Measurements from ENCODE around the gene ADAMTS2. TPM values are rescaled to one million over a fixed set of nuclear protein-coding genes. Genes with fewer than 3 reads are reported as not detected.
"Not testable (repeated sequence)": the region's sequence is repeated elsewhere in the genome, so short reads cannot be mapped to it uniquely, and the experiment has no call there.

Gene ADAMTS2
- total and polyA plus RNA-seq, 5 donors from 2014 or later: 0.03 TPM; not detected in 4

- Histone ChIP-seq H3K27ac (ENCODE audit: insufficient read depth, low read length, poor library complexity, severe bottlenecking) (no peak overlapping the region), H3K36me3 (ENCODE audit: control insufficient read depth, insufficient read depth, low read length) (no peaks in the 10 kb centered on the region), H3K27me3 (ENCODE audit: control insufficient read depth, insufficient read depth, low read length) (no peaks in the 10 kb centered on the region), H3K4me3 (ENCODE audit: low read depth, low read length) (no peak overlapping the region), H3K9me3 (ENCODE audit: control insufficient read depth in 2 of 2, low read length in 2 of 2) (no peaks in the 10 kb centered on the region), H3K4me1 (ENCODE audit: control insufficient read depth, insufficient read depth, low read length, poor library complexity, severe bottlenecking) (no peaks in the 10 kb centered on the region)
- no peak for DNase-seq
- ATAC-seq (ENCODE audit: low read depth in 2 of 2): no peak
- H3K4me1 Mint-ChIP-seq: no peaks in the 10 kb centered on the region
- H3K9me3 Mint-ChIP-seq: peaks cover 0 to 10% (median 4%) of the 10 kb centered on the region in 7 donors
- H3K36me3 Mint-ChIP-seq: peaks cover 5% of the 10 kb centered on the region
- H3K27ac Mint-ChIP-seq: no peak overlapping the region
- no peak overlapping the region for H3K4me3 Mint-ChIP-seq
- no peaks in the 10 kb centered on the region for H3K27me3 Mint-ChIP-seq
Observed at GRCh38 chr5:179218943-179219330, 126.3 kb downstream of the ADAMTS2 start.

GRCh38 chr5:179217956-179218942, 127.0 kb downstream of the ADAMTS2 start:
- Mint-ChIP-seq H3K4me3 (no peak overlapping the region), H3K4me1 (no peaks in the 10 kb centered on the region), H3K27ac (no peak overlapping the region), H3K27me3 (no peaks in the 10 kb centered on the region), H3K9me3 (peaks cover 0 to 6% (median 4%) of the 10 kb centered on the region in 7 donors), H3K36me3 (peaks cover 4% of the 10 kb centered on the region)
- H3K4me1 ChIP-seq (ENCODE audit: control insufficient read depth, insufficient read depth, low read length, poor library complexity, severe bottlenecking): no peaks in the 10 kb centered on the region
- DNase-seq (no peak), ATAC-seq (ENCODE audit: low read depth in 2 of 2) (no peak)
- no peaks in the 10 kb centered on the region for H3K27me3 ChIP-seq (ENCODE audit: control insufficient read depth, insufficient read depth, low read length)
- no peaks in the 10 kb centered on the region for H3K36me3 ChIP-seq (ENCODE audit: control insufficient read depth, insufficient read depth, low read length)
- H3K27ac ChIP-seq (ENCODE audit: insufficient read depth, low read length, poor library complexity, severe bottlenecking): no peak overlapping the region
- H3K4me3 ChIP-seq (ENCODE audit: low read depth, low read length): no peak overlapping the region
- H3K9me3 ChIP-seq (ENCODE audit: control insufficient read depth in 2 of 2, low read length in 2 of 2): no peaks in the 10 kb centered on the region

GRCh38 chr5:179217356-179217755, 127.9 kb downstream of the ADAMTS2 start:
- no peaks in the 10 kb centered on the region for H3K27me3 ChIP-seq (ENCODE audit: control insufficient read depth, insufficient read depth, low read length)
- H3K4me1 ChIP-seq (ENCODE audit: control insufficient read depth, insufficient read depth, low read length, poor library complexity, severe bottlenecking): no peaks in the 10 kb centered on the region
- H3K9me3 Mint-ChIP-seq: peaks cover 0 to 4% (median 0%) of the 10 kb centered on the region in 7 donors
- ATAC-seq (ENCODE audit: low read depth in 2 of 2) (no peak), DNase-seq (no peak)
- no peaks in the 10 kb centered on the region for H3K4me1 Mint-ChIP-seq
- H3K27ac ChIP-seq (ENCODE audit: insufficient read depth, low read length, poor library complexity, severe bottlenecking): no peak overlapping the region
- no peaks in the 10 kb centered on the region for H3K27me3 Mint-ChIP-seq
- H3K36me3 Mint-ChIP-seq: no peaks in the 10 kb centered on the region
- H3K4me3 ChIP-seq (ENCODE audit: low read depth, low read length): no peak overlapping the region
- H3K27ac Mint-ChIP-seq: no peak overlapping the region
- no peaks in the 10 kb centered on the region for H3K9me3 ChIP-seq (ENCODE audit: control insufficient read depth in 2 of 2, low read length in 2 of 2)
- no peaks in the 10 kb centered on the region for H3K36me3 ChIP-seq (ENCODE audit: control insufficient read depth, insufficient read depth, low read length)
- H3K4me3 Mint-ChIP-seq: no peak overlapping the region

- H3K9me3 ChIP-seq (ENCODE audit: control insufficient read depth in 2 of 2, low read length in 2 of 2); H3K4me3 ChIP-seq (ENCODE audit: low read depth, low read length); H3K27ac ChIP-seq (ENCODE audit: insufficient read depth, low read length, poor library complexity, severe bottlenecking); H3K27ac Mint-ChIP-seq; ATAC-seq (ENCODE audit: low read depth in 2 of 2); DNase-seq; H3K27me3 Mint-ChIP-seq; H3K27me3 ChIP-seq (ENCODE audit: control insufficient read depth, insufficient read depth, low read length); H3K9me3 Mint-ChIP-seq; H3K4me1 Mint-ChIP-seq; H3K36me3 Mint-ChIP-seq; H3K36me3 ChIP-seq (ENCODE audit: control insufficient read depth, insufficient read depth, low read length); H3K4me3 Mint-ChIP-seq; H3K4me1 ChIP-seq (ENCODE audit: control insufficient read depth, insufficient read depth, low read length, poor library complexity, severe bottlenecking): not testable (repeated sequence)
Observed at GRCh38 chr5:179216381-179216780, 128.9 kb downstream of the ADAMTS2 start.

- H3K27me3 ChIP-seq (ENCODE audit: control insufficient read depth, insufficient read depth, low read length): no peaks in the 10 kb centered on the region
- Mint-ChIP-seq H3K9me3 (peaks cover 0 to 4% (median 0%) of the 10 kb centered on the region in 7 donors), H3K36me3 (no peaks in the 10 kb centered on the region), H3K27me3 (no peaks in the 10 kb centered on the region), H3K4me3 (no peak overlapping the region), H3K27ac (no peak overlapping the region), H3K4me1 (no peaks in the 10 kb centered on the region)
- no peaks in the 10 kb centered on the region for H3K36me3 ChIP-seq (ENCODE audit: control insufficient read depth, insufficient read depth, low read length)
- ATAC-seq (ENCODE audit: low read depth in 2 of 2): no peak
- H3K9me3 ChIP-seq (ENCODE audit: control insufficient read depth in 2 of 2, low read length in 2 of 2): no peaks in the 10 kb centered on the region
- H3K4me3 ChIP-seq (ENCODE audit: low read depth, low read length): no peak overlapping the region
- no peaks in the 10 kb centered on the region for H3K4me1 ChIP-seq (ENCODE audit: control insufficient read depth, insufficient read depth, low read length, poor library complexity, severe bottlenecking)
- no peak for DNase-seq
- no peak overlapping the region for H3K27ac ChIP-seq (ENCODE audit: insufficient read depth, low read length, poor library complexity, severe bottlenecking)
Observed at GRCh38 chr5:179215576-179215975, 129.7 kb downstream of the ADAMTS2 start.

- no peak for DNase-seq
- H3K4me3 ChIP-seq (ENCODE audit: low read depth, low read length): no peak overlapping the region
- H3K9me3 Mint-ChIP-seq: peaks cover 0 to 4% (median 0%) of the 10 kb centered on the region in 7 donors
Observed at GRCh38 chr5:179214678-179215077, 130.6 kb downstream of the ADAMTS2 start.

GRCh38 chr5:179212870-179213269, 132.4 kb downstream of the ADAMTS2 start:
- Histone ChIP-seq H3K4me1 (ENCODE audit: control insufficient read depth, insufficient read depth, low read length, poor library complexity, severe bottlenecking) (no peaks in the 10 kb centered on the region), H3K27ac (ENCODE audit: insufficient read depth, low read length, poor library complexity, severe bottlenecking) (no peak overlapping the region), H3K36me3 (ENCODE audit: control insufficient read depth, insufficient read depth, low read length) (no peaks in the 10 kb centered on the region), H3K9me3 (ENCODE audit: control insufficient read depth in 2 of 2, low read length in 2 of 2) (no peaks in the 10 kb centered on the region), H3K27me3 (ENCODE audit: control insufficient read depth, insufficient read depth, low read length) (no peaks in the 10 kb centered on the region), H3K4me3 (ENCODE audit: low read depth, low read length) (no peak overlapping the region)
- ATAC-seq (ENCODE audit: low read depth in 2 of 2) (no peak), DNase-seq (no peak)
- Mint-ChIP-seq H3K27me3 (no peaks in the 10 kb centered on the region), H3K9me3 (no peaks in the 10 kb centered on the region), H3K4me3 (no peak overlapping the region), H3K27ac (no peak overlapping the region), H3K36me3 (no peaks in the 10 kb centered on the region), H3K4me1 (no peaks in the 10 kb centered on the region)

More at GRCh38 chr5:179214678-179215077, 130.6 kb downstream of the ADAMTS2 start:
- no peaks in the 10 kb centered on the region for H3K4me1 Mint-ChIP-seq
- no peak for ATAC-seq (ENCODE audit: low read depth in 2 of 2)
- H3K27me3 ChIP-seq (ENCODE audit: control insufficient read depth, insufficient read depth, low read length): no peaks in the 10 kb centered on the region
- H3K36me3 Mint-ChIP-seq: no peaks in the 10 kb centered on the region
- H3K4me1 ChIP-seq (ENCODE audit: control insufficient read depth, insufficient read depth, low read length, poor library complexity, severe bottlenecking): no peaks in the 10 kb centered on the region
- H3K27ac ChIP-seq (ENCODE audit: insufficient read depth, low read length, poor library complexity, severe bottlenecking): no peak overlapping the region
- no peaks in the 10 kb centered on the region for H3K27me3 Mint-ChIP-seq
- no peaks in the 10 kb centered on the region for H3K36me3 ChIP-seq (ENCODE audit: control insufficient read depth, insufficient read depth, low read length)
- H3K9me3 ChIP-seq (ENCODE audit: control insufficient read depth in 2 of 2, low read length in 2 of 2): no peaks in the 10 kb centered on the region
- no peak overlapping the region for H3K27ac Mint-ChIP-seq
- H3K4me3 Mint-ChIP-seq: no peak overlapping the region

GRCh38 chr5:179211631-179212030, 133.6 kb downstream of the ADAMTS2 start:
- H3K9me3 Mint-ChIP-seq: no peaks in the 10 kb centered on the region
- DNase-seq: no peak

More at GRCh38 chr5:179211631-179212030, 133.6 kb downstream of the ADAMTS2 start:
- Histone ChIP-seq H3K4me3 (ENCODE audit: low read depth, low read length) (no peak overlapping the region), H3K27ac (ENCODE audit: insufficient read depth, low read length, poor library complexity, severe bottlenecking) (no peak overlapping the region), H3K27me3 (ENCODE audit: control insufficient read depth, insufficient read depth, low read length) (no peaks in the 10 kb centered on the region), H3K36me3 (ENCODE audit: control insufficient read depth, insufficient read depth, low read length) (no peaks in the 10 kb centered on the region), H3K4me1 (ENCODE audit: control insufficient read depth, insufficient read depth, low read length, poor library complexity, severe bottlenecking) (no peaks in the 10 kb centered on the region), H3K9me3 (ENCODE audit: control insufficient read depth in 2 of 2, low read length in 2 of 2) (no peaks in the 10 kb centered on the region)
- no peak for ATAC-seq (ENCODE audit: low read depth in 2 of 2)
- Mint-ChIP-seq H3K4me3 (no peak overlapping the region), H3K27ac (no peak overlapping the region), H3K27me3 (no peaks in the 10 kb centered on the region), H3K4me1 (no peaks in the 10 kb centered on the region), H3K36me3 (no peaks in the 10 kb centered on the region)

Data from CD4-positive, CD25-positive, alpha-beta regulatory T cell (primary cell).